ENCODE results near the gene THSD4.

- TF ChIP-seq CTCF (IDR thresholded peaks at IDR 0.05; ENCODE audit: insufficient read depth, low read depth, low read length): no peak
- no peak for TF ChIP-seq EZH2 (IDR thresholded peaks at IDR 0.05; ENCODE audit: insufficient read depth, low read length)
Measured at GRCh38 chr15:71701808-71702207, 586.5 kb downstream of the THSD4 start.
